Osteoblast (primary cell): Measurements from ENCODE around the gene CGB3. TPM values are rescaled to one million over a fixed set of nuclear protein-coding genes. Genes with fewer than 3 reads are reported as not detected.

Experiments used
- DNase-seq: peaks from one replicate; pipeline ENCODE4 v3.0.0; 2011; ENCODE audit warnings: low spot score, mixed read lengths; ENCODE audit not compliant: insufficient read length; ENCODE audit errors: missing footprints
- H2AFZ ChIP-seq: 2 replicates; pipeline ENCODE4 v1.6.0; 2011; ENCODE audit warnings: mild to moderate bottlenecking, low read length
- H3K27ac ChIP-seq: 2 replicates; pipeline ENCODE4 v1.5.1; 2011; ENCODE audit warnings: mild to moderate bottlenecking, low read depth, low read length, moderate library complexity
- H3K27me3 ChIP-seq: 2 replicates; pipeline ENCODE4 v1.6.0; 2012; ENCODE audit warnings: mild to moderate bottlenecking, control low read depth, inconsistent platforms, low read length, moderate library complexity; ENCODE audit not compliant: insufficient read depth
- H3K36me3 ChIP-seq: 2 replicates; pipeline ENCODE4 v1.5.1; 2011; ENCODE audit warnings: mild to moderate bottlenecking, low read length, control low read depth, moderate library complexity; ENCODE audit not compliant: insufficient read depth
- H3K4me1 ChIP-seq: 2 replicates; pipeline ENCODE4 v1.5.1; 2011; ENCODE audit warnings: mild to moderate bottlenecking, low read length, control low read depth, moderate library complexity; ENCODE audit not compliant: insufficient read depth
- H3K4me2 ChIP-seq: 2 replicates; pipeline ENCODE4 v1.6.0; 2011; ENCODE audit warnings: mild to moderate bottlenecking, low read length; ENCODE audit not compliant: insufficient read depth
- H3K4me3 ChIP-seq: fragments of 200-600 bp; sonication (generic); 3 replicates; pipeline ENCODE4 v1.5.1; 2012; ENCODE audit warnings: mild to moderate bottlenecking, low read length, inconsistent platforms; ENCODE audit not compliant: insufficient read depth
- H3K79me2 ChIP-seq: 2 replicates; pipeline ENCODE4 v1.6.0; 2012; ENCODE audit warnings: mild to moderate bottlenecking, low read length, control low read depth, inconsistent platforms; ENCODE audit not compliant: insufficient read depth
- H3K9me3 ChIP-seq: 2 replicates; pipeline ENCODE4 v1.5.1; 2011; ENCODE audit warnings: low read depth, low read length, control low read depth
- H4K20me1 ChIP-seq: 2 replicates; pipeline ENCODE4 v1.6.0; 2012; ENCODE audit warnings: mild to moderate bottlenecking, low read length, control low read depth; ENCODE audit not compliant: insufficient read depth
- CTCF ChIP-seq: IDR thresholded peaks from 2 replicates; pipeline ENCODE4 v1.5.1; 2011; ENCODE audit warnings: mild to moderate bottlenecking, low read depth, low read length, moderate library complexity; ENCODE audit errors: extremely low read depth
- total RNA-seq: library from RNA; depleted of rRNA; stranded (reverse); fragments of >200 nt; gene quantifications from 2 replicates; pipeline ENCODE4 v1.2.3, GENCODE V29; 2012

CGB3 gene
- total RNA-seq, 1 donor, result not detected

- peaks cover 3% of the 10 kb centered on the region for H3K27me3 ChIP-seq
- H3K4me3 ChIP-seq, result no peak overlapping the region
- H3K4me1 ChIP-seq, result peaks cover 8% of the 10 kb centered on the region
- TF ChIP-seq CTCF, result no peak
- H3K36me3 ChIP-seq, result no peaks in the 10 kb centered on the region
- no peak overlapping the region for H3K4me2 ChIP-seq
- no peaks in the 10 kb centered on the region for H3K9me3 ChIP-seq
- no peak overlapping the region for H3K27ac ChIP-seq
- peaks cover 14% of the 10 kb centered on the region for H3K79me2 ChIP-seq
- H2AFZ ChIP-seq, result no peak overlapping the region
- DNase-seq, result peak; percentile 45
- peaks cover 3% of the 10 kb centered on the region for H4K20me1 ChIP-seq
These were observed 37.3 kb upstream of the CGB3 start for GRCh38 chr19:49061445-49061844.

GRCh38 chr19:49061000-49061399 is 36.9 kb upstream of the CGB3 start:
- Histone ChIP-seq H3K4me1 (peaks cover 10% of the 10 kb centered on the region), H3K27ac (no peak overlapping the region), H3K36me3 (no peaks in the 10 kb centered on the region), H4K20me1 (peaks cover 3% of the 10 kb centered on the region), H3K4me2 (no peak overlapping the region), H3K4me3 (no peak overlapping the region), H3K27me3 (peaks cover 3% of the 10 kb centered on the region), H3K79me2 (peaks cover 14% of the 10 kb centered on the region), H3K9me3 (no peaks in the 10 kb centered on the region), H2AFZ (no peak overlapping the region)
- DNase-seq, result peak; percentile 43
- TF ChIP-seq CTCF, result no peak

GRCh38 chr19:49059053-49059452 is 34.9 kb upstream of the CGB3 start:
- H3K27ac ChIP-seq, result no peak overlapping the region
- H3K4me3 ChIP-seq, result no peak overlapping the region
- H2AFZ ChIP-seq, result no peak overlapping the region
- H3K27me3 ChIP-seq, result peaks cover 1% of the 10 kb centered on the region
- no peaks in the 10 kb centered on the region for H3K9me3 ChIP-seq
- H3K4me1 ChIP-seq, result peaks cover 10% of the 10 kb centered on the region
- peaks cover 3% of the 10 kb centered on the region for H4K20me1 ChIP-seq
- H3K36me3 ChIP-seq, result no peaks in the 10 kb centered on the region
- H3K79me2 ChIP-seq, result peaks cover 14% of the 10 kb centered on the region
- H3K4me2 ChIP-seq, result no peak overlapping the region
- peak; percentile 25 for DNase-seq
- no peak for TF ChIP-seq CTCF

- no peak overlapping the region for H3K4me2 ChIP-seq
- DNase-seq, result peak; percentile 93
- H2AFZ ChIP-seq, result no peak overlapping the region
- TF ChIP-seq CTCF, result no peak
- no peak overlapping the region for H3K4me3 ChIP-seq
- no peaks in the 10 kb centered on the region for H3K36me3 ChIP-seq
- H3K9me3 ChIP-seq, result no peaks in the 10 kb centered on the region
- peaks cover 3% of the 10 kb centered on the region for H4K20me1 ChIP-seq
- H3K4me1 ChIP-seq, result peaks cover 10% of the 10 kb centered on the region
- no peaks in the 10 kb centered on the region for H3K27me3 ChIP-seq
- peaks cover 14% of the 10 kb centered on the region for H3K79me2 ChIP-seq
- H3K27ac ChIP-seq, result no peak overlapping the region
These were observed 34.4 kb upstream of the CGB3 start for GRCh38 chr19:49058562-49058961.
